NOMO-1 treated with dmso at 0.1 percent for 144 hours (cell line): ENCODE results near the gene ASIC4.

Source experiments
- DNase-seq: peaks from one replicate; lab custom pipeline; 2025; ENCODE audit not compliant: unreplicated experiment; lab: John Stamatoyannopoulos, UW

Gene ASIC4

DNA sequence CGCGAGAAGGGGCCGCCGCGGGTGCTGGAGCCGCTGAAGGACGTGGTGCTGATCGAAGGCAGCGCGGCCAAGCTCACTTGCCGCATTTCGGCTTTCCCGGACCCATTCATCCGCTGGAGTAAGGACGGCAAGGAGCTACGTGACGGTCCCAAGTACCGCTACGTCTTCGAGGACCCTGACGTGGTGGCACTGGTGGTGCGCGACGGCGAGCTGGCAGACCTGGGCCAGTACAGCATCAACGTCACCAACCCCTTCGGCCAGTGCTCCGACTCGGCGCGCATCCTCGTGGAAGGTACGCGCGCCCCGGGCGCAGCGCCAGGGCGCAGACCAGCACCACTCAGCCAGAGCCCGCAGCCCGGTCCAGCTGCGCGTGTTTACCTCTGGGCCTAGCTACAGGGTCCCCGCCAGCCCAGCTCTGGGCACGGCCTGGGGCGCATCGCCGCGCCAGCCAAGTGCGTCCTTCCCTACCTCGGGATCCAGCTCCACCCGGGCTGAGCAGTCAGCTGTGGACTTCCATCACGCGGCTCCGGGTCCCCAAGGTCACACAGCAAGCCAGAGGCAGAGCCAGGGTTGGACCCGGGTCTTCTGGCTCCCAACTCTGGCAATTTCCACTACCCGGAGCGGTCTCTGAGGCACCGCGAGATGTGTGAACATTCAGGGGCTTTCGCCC, 17.3 kb upstream of the ASIC4 start:
- no peak for DNase-seq

DNA sequence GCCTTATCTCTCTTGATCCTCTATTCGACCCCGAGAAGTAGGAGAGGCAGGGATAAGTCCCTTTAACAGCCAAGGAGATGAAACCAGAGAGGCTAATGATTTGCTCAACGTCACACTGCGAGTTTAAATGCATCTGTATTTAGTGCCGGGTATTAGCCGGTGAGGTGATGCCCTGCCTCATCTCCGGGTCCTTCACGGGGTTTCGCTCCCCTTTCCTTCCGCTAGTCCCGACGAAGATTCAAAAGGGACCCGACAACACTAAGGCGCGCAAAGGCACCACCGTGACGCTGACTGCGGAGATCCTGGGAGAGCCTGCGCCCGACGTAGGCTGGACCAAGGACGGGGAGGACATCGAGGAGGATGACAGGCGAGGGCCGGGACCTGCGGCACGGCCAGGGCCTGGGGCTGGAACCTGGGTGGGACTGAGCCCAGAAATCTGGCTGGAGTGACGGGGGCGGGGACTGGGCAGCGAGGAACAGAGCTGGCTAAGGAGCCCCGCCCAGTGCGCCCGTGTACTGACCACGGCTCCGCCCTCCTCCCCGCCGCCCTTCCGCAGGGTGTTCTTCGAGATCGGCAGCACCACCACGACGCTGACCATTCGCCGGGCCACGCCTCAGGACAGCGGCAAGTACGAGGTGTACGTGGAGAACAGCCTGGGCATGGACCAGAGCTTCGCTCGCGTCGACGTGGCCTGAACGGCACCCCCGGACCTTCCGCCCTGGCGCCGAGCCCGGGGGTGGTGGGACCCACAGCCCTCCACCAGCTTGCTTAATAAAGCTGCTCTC, 16.6 kb upstream of the ASIC4 start:
- peak; percentile 47 for DNase-seq

GRCh38 chr2:219498280-219499057, 15.8 kb upstream of the ASIC4 start, which contains the start of gene GMPPA:
Gene GMPPA, plus strand, starts transcription at chr2:219498891. Its CDS starts 1,085 bp downstream, at chr2:219499976.
- peak; percentile 98 for DNase-seq

- no peak for DNase-seq
Observed at GRCh38 chr2:219499058-219499307, 15.3 kb upstream of the ASIC4 start.

GRCh38 chr2:219499555-219499954, 14.7 kb upstream of the ASIC4 start:
- DNase-seq = no peak

DNA sequence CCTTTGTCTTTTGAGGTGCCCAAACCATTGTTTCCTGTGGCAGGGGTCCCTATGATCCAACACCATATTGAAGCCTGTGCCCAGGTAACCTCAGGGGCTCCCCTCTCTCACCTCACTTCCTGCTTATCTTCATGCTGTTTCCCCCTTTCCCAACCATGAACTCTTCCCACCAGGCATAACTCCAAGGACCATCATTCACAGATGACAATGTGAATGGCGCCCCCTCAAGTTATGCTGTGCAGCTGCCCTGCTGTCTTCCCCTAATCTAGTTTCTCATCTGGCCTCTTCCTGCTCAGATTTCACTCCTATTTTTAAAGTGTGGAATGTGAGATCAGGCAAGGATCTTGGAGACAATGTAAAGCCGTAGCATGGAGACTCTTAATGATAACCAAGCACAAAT, 14.1 kb upstream of the ASIC4 start:
- no peak for DNase-seq

DNA sequence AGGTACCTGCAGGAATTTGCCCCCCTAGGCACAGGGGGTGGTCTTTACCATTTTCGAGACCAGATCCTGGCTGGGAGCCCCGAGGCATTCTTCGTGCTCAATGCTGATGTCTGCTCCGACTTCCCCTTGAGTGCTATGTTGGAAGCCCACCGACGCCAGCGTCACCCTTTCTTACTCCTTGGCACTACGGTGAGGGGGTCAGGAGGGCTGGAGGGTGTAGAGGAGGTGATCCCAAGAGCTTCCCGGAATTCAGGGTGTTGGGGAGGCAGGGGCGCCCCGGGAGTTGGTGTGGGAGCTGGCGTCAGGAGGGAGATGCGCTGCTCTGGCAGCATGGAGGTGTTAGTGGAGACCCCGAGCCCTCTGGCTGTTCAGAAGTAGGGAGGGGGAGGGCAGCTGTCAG, 12.4 kb upstream of the ASIC4 start:
- DNase-seq = no peak

DNA sequence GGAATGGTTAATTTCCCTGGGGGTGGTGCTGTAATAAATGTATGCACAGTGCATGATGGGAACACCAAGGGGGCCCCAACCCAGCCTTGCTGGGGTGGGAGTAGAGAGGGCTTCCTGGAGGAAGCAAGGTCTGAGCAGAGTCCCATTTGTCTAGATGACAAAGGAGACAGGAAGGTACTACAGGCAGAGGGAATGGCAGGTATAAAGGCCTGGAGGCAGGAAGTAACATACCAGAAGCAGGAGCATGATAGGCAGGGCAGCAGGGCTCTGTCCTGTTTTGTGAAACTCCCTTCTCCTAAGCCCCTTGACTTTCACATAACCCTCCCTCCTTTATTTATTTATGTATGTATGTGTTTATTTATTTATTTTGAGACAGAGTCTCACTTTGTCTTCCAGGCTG, 11.7 kb upstream of the ASIC4 start:
- no peak for DNase-seq

- no peak for DNase-seq
Observed at GRCh38 chr2:219505585-219505984, 8.7 kb upstream of the ASIC4 start.

DNA sequence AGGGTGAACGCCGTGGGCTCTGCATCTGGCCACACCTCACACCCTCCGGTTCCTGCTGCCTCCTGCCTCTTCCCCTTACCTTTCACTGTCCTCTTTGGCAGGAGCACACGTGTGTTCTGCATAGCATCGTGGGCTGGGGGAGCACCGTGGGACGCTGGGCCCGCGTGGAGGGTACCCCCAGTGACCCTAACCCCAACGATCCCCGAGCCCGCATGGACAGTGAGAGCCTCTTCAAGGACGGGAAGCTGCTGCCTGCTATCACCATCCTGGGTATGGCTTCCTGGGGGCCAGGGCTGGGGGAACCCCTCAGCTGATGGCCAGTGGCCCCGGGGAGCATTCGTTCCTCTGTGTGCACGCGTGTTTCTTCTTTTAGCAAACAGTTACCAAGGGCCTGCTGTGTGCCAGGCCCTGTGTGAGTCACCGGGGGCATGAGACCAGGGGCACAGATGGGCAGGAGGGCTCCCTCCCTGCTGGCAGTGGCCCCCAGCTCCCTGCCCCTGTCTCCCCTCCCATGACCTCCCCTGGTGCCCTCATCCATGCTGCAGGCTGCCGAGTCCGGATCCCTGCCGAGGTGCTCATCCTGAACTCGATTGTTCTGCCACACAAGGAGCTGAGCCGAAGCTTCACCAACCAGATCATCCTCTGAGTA, 8.0 kb upstream of the ASIC4 start:
- DNase-seq = no peak

DNA sequence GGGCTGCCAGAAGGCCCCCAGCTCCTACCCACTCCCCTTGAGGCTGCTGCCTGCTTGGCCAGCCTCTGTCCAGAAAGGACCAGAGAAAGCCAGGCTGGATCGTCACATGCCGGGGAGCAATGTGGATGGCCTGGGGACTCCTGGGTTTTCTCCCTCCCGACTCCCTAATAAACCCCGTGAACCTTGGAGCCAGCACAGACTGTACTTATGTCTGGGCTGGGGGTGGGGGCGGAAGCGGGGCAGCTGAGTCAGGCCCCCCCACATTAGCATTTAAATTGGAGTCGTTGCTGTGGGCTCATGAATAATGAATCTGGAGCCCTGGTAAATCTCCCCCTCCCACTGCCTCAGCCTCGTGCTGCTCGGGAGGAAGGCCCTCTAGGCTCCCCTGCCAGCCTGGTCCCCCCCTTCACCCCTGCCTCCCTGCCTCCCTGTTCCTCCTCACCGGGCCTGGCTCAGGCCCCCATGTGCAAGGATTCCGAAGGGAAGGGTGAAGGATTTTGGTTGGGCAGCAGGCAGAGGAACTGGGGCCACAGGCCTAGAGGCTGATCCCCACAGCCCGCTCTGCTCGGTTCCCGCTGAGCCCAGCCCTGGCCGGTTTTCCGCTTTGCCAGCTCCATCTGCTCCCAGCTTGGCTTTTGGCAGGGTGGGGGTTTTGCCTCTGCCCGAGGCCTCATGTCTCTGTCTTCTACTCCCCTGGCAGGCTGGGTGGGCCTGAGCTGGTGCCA, 7.3 kb upstream of the ASIC4 start:
- DNase-seq = no peak

GRCh38 chr2:219507581-219508443, 6.5 kb upstream of the ASIC4 start:
- DNase-seq = no peak

DNA sequence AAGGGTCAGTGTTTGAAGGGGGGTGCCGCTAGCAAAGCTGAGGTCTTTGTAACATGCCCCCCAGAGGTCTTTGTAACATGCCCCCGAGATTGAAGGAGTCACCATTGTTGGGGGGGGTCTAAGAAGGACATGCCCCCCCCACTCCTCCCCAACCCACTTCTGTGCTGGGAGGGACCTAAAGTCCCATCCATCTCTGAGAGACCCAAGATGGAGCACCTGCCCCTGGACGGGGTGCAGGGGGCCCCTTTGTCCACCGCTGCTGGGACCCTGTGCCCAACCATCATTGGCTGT, 5.9 kb upstream of the ASIC4 start:
- no peak for DNase-seq

GRCh38 chr2:219508971-219509779, 5.1 kb upstream of the ASIC4 start:
- no peak for DNase-seq

DNA sequence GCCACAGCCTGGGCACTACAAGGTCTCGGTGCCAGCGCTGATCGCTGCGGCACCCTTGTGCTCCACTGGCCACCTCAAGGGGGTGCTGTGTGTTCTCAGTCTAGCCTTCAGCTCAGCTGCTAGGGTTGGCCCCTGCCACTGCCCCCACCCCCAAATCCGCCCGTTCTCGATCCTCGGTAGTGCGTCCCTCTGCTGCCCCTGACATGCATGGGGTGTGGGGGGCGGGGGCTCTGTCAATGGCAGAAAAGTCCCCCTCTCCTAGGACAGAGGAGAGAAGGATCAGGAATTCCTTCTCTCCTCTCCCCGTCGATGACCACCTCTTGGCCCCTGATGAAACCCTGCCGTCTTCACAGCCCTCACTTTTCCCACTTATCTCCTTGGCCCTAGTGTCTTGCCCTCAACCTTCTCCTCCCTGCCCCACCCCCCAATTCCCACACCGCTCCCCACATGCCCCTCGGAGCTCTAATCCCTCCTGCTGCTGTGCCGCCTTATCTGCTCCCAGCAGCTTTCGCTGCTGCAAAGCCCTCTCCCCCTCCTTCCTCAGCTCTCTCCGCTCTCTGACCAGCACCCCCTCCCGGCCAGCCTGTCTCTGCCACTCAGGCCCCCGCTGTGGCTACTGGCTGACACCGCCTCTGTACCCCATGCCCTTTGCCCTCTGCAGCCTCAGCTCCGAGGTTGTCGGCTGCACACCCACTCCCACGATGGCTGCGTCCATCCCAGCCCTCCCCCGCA, 4.3 kb upstream of the ASIC4 start:
- no peak for DNase-seq

GRCh38 chr2:219510512-219511135, 3.7 kb upstream of the ASIC4 start:
- DNase-seq = no peak

- DNase-seq = no peak
Observed at GRCh38 chr2:219511547-219512325, 2.5 kb upstream of the ASIC4 start.
